ENCODE results near the gene SIK3. TPM values are rescaled to one million over a fixed set of nuclear protein-coding genes. Genes with fewer than 3 reads are reported as not detected.

SIK3 gene
- total RNA-seq, 2 experiments from 2014 or later, result 44.7 to 45.8 TPM

- H3K4me3 Mint-ChIP-seq, result no peak overlapping the region
- POLR2A ChIA-PET, result no interaction called here
- ATAC-seq (ENCODE audit: low read depth) (no peak), DNase-seq (no peak)
- no peaks in the 10 kb centered on the region for H3K27me3 Mint-ChIP-seq
- no peaks in the 10 kb centered on the region for H3K9me3 Mint-ChIP-seq
- peaks cover 11% of the 10 kb centered on the region for H3K36me3 Mint-ChIP-seq
- peaks cover 13% of the 10 kb centered on the region for H3K4me1 Mint-ChIP-seq
- H3K27ac Mint-ChIP-seq, result no peak overlapping the region
Observed at GRCh38 chr11:117083011-117083935, 15.0 kb downstream of the SIK3 start.

GRCh38 chr11:117081908-117082307, 16.3 kb downstream of the SIK3 start:
- H3K4me3 Mint-ChIP-seq, result no peak overlapping the region
- no peaks in the 10 kb centered on the region for H3K27me3 Mint-ChIP-seq
- H3K4me1 Mint-ChIP-seq, result peaks cover 12% of the 10 kb centered on the region
- H3K27ac Mint-ChIP-seq, result no peak overlapping the region
- no peak for DNase-seq
- ATAC-seq (ENCODE audit: low read depth), result no peak
- no peaks in the 10 kb centered on the region for H3K9me3 Mint-ChIP-seq
- H3K36me3 Mint-ChIP-seq, result peaks cover 11% of the 10 kb centered on the region
- POLR2A ChIA-PET, result no interaction called here

- POLR2A ChIA-PET, result no interaction called here
- peaks cover 10% of the 10 kb centered on the region for H3K36me3 Mint-ChIP-seq
- DNase-seq, result no peak
- H3K9me3 Mint-ChIP-seq, result no peaks in the 10 kb centered on the region
- no peak overlapping the region for H3K27ac Mint-ChIP-seq
- no peak for ATAC-seq (ENCODE audit: low read depth)
- no peak overlapping the region for H3K4me3 Mint-ChIP-seq
- H3K4me1 Mint-ChIP-seq, result peaks cover 14% of the 10 kb centered on the region
- H3K27me3 Mint-ChIP-seq, result no peaks in the 10 kb centered on the region
Observed at GRCh38 chr11:117080370-117080769, 17.9 kb downstream of the SIK3 start.

GRCh38 chr11:117076941-117077691, 21.1 kb downstream of the SIK3 start:
- no peaks in the 10 kb centered on the region for H3K27me3 Mint-ChIP-seq
- H3K27ac Mint-ChIP-seq, result no peak overlapping the region
- H3K36me3 Mint-ChIP-seq, result peaks cover 8% of the 10 kb centered on the region
- ATAC-seq (ENCODE audit: low read depth) (no peak), DNase-seq (no peak)
- H3K4me3 Mint-ChIP-seq, result no peak overlapping the region
- H3K9me3 Mint-ChIP-seq, result no peaks in the 10 kb centered on the region
- peaks cover 31% of the 10 kb centered on the region for H3K4me1 Mint-ChIP-seq
- POLR2A ChIA-PET, result interaction anchor here (0.6 kb wide), 1 partner anchor 68 kb away, joined by 3 read pairs; no protein-coding TSS in a partner anchor

GRCh38 chr11:117075186-117075585, 23.0 kb downstream of the SIK3 start:
- DNase-seq, result no peak
- no peak for ATAC-seq (ENCODE audit: low read depth)
- no peak overlapping the region for H3K27ac Mint-ChIP-seq
- H3K4me3 Mint-ChIP-seq, result no peak overlapping the region
- POLR2A ChIA-PET, result interaction anchor here (0.5 kb wide), 1 partner anchor 1851 kb away, joined by 3 read pairs; no protein-coding TSS in a partner anchor
- no peaks in the 10 kb centered on the region for H3K27me3 Mint-ChIP-seq
- no peaks in the 10 kb centered on the region for H3K9me3 Mint-ChIP-seq
- H3K36me3 Mint-ChIP-seq, result peaks cover 5% of the 10 kb centered on the region
- peaks cover 35% of the 10 kb centered on the region for H3K4me1 Mint-ChIP-seq

- H3K9me3 Mint-ChIP-seq, result no peaks in the 10 kb centered on the region
- no peak overlapping the region for H3K27ac Mint-ChIP-seq
- peaks cover 35% of the 10 kb centered on the region for H3K4me1 Mint-ChIP-seq
- peaks cover 4% of the 10 kb centered on the region for H3K36me3 Mint-ChIP-seq
- POLR2A ChIA-PET, result no interaction called here
- no peak for ATAC-seq (ENCODE audit: low read depth)
- no peak for DNase-seq
- no peaks in the 10 kb centered on the region for H3K27me3 Mint-ChIP-seq
- H3K4me3 Mint-ChIP-seq, result no peak overlapping the region
Observed at GRCh38 chr11:117074119-117074518, 24.1 kb downstream of the SIK3 start.

- Mint-ChIP-seq H3K36me3 (peaks cover 3% of the 10 kb centered on the region), H3K4me3 (no peak overlapping the region), H3K9me3 (no peaks in the 10 kb centered on the region), H3K27ac (no peak overlapping the region), H3K27me3 (no peaks in the 10 kb centered on the region), H3K4me1 (peaks cover 32% of the 10 kb centered on the region)
- ATAC-seq (ENCODE audit: low read depth) (no peak), DNase-seq (no peak)
- POLR2A ChIA-PET, result interaction anchor here (1.0 kb wide), 1 partner anchor 71 kb away, joined by 3 read pairs; the partner anchor contains the start of gene PAFAH1B2
Observed at GRCh38 chr11:117073539-117073938, 24.7 kb downstream of the SIK3 start.

- H3K4me1 Mint-ChIP-seq, result peaks cover 29% of the 10 kb centered on the region
- peaks cover 3% of the 10 kb centered on the region for H3K36me3 Mint-ChIP-seq
- H3K9me3 Mint-ChIP-seq, result no peaks in the 10 kb centered on the region
- no peak overlapping the region for H3K27ac Mint-ChIP-seq
- no peak overlapping the region for H3K4me3 Mint-ChIP-seq
- no peaks in the 10 kb centered on the region for H3K27me3 Mint-ChIP-seq
- no peak for DNase-seq
- no peak for ATAC-seq (ENCODE audit: low read depth)
- POLR2A ChIA-PET, result interaction anchor here (1.0 kb wide), 1 partner anchor 72 kb away, joined by 3 read pairs; the partner anchor contains the start of gene PAFAH1B2
Observed at GRCh38 chr11:117072517-117073461, 25.4 kb downstream of the SIK3 start.

GRCh38 chr11:117071344-117071787, 26.9 kb downstream of the SIK3 start:
- peaks cover 32% of the 10 kb centered on the region for H3K4me1 Mint-ChIP-seq
- no peaks in the 10 kb centered on the region for H3K9me3 Mint-ChIP-seq
- H3K36me3 Mint-ChIP-seq, result peaks cover 7% of the 10 kb centered on the region
- no peaks in the 10 kb centered on the region for H3K27me3 Mint-ChIP-seq
- no peak for DNase-seq
- no peak overlapping the region for H3K4me3 Mint-ChIP-seq
- no peak overlapping the region for H3K27ac Mint-ChIP-seq
- no peak for ATAC-seq (ENCODE audit: low read depth)
- POLR2A ChIA-PET, result no interaction called here

- DNase-seq, result no peak
- Mint-ChIP-seq H3K4me3 (no peak overlapping the region), H3K9me3 (no peaks in the 10 kb centered on the region), H3K27me3 (no peaks in the 10 kb centered on the region), H3K4me1 (peaks cover 28% of the 10 kb centered on the region), H3K36me3 (peaks cover 4% of the 10 kb centered on the region), H3K27ac (no peak overlapping the region)
- POLR2A ChIA-PET, result no interaction called here
- ATAC-seq (ENCODE audit: low read depth), result no peak
Observed at GRCh38 chr11:117070016-117070415, 28.2 kb downstream of the SIK3 start.

GRCh38 chr11:117068303-117068860, 29.8 kb downstream of the SIK3 start:
- Mint-ChIP-seq H3K27ac (no peak overlapping the region), H3K9me3 (no peaks in the 10 kb centered on the region), H3K36me3 (peaks cover 5% of the 10 kb centered on the region), H3K4me1 (peaks cover 28% of the 10 kb centered on the region), H3K27me3 (no peaks in the 10 kb centered on the region), H3K4me3 (no peak overlapping the region)
- ATAC-seq (ENCODE audit: low read depth), result no peak
- POLR2A ChIA-PET, result no interaction called here
- no peak for DNase-seq

- Mint-ChIP-seq H3K36me3 (peaks cover 8% of the 10 kb centered on the region), H3K27me3 (no peaks in the 10 kb centered on the region), H3K4me3 (no peak overlapping the region), H3K27ac (no peak overlapping the region), H3K4me1 (peaks cover 26% of the 10 kb centered on the region), H3K9me3 (no peaks in the 10 kb centered on the region)
- POLR2A ChIA-PET, result no interaction called here
- no peak for DNase-seq
- no peak for ATAC-seq (ENCODE audit: low read depth)
Observed at GRCh38 chr11:117066959-117067358, 31.3 kb downstream of the SIK3 start.
